BJ (cell line): ENCODE data around the gene NID1. TPM values are rescaled to one million over a fixed set of nuclear protein-coding genes. Genes with fewer than 3 reads are reported as not detected.

ENCODE experiments used
- CTCF ChIA-PET: fragments of 350-600 bp; formaldehyde crosslinking; extraction: SDS; loops from one replicate; lab custom pipeline; 2021; ENCODE audit warnings: antibody characterized with exemption, inconsistent platforms; lab: Yijun Ruan, JAX
- POLR2A ChIA-PET: fragments of 300-600 bp; sonication (Branson Sonifier 250); formaldehyde crosslinking; extraction: SDS; loops from one replicate; lab custom pipeline; 2021; ENCODE audit warnings: antibody characterized with exemption; lab: Charles Lee
- DNase-seq: peaks from one replicate; pipeline ENCODE4 v3.0.0-alpha.2; 2011; ENCODE audit warnings: low read depth
- H3K27me3 ChIP-seq: 2 replicates; pipeline ENCODE4 v1.6.0; 2011; ENCODE audit warnings: low read length; ENCODE audit not compliant: control insufficient read depth, insufficient read depth
- H3K36me3 ChIP-seq: 2 replicates; pipeline ENCODE4 v1.5.1; 2011; ENCODE audit warnings: low read length; ENCODE audit not compliant: control insufficient read depth, insufficient read depth
- H3K4me3 ChIP-seq: 2 replicates; pipeline ENCODE4 v1.5.1; 2011; ENCODE audit warnings: low read depth, mild to moderate bottlenecking, control low read depth, low read length
- polyA plus RNA-seq: library from polyadenylated mRNA; depleted of rRNA; stranded (reverse); fragments of >200 nt; gene quantifications from 2 replicates; pipeline ENCODE4 v1.2.3, GENCODE V29; 2011
- TF ChIP-seq, protein P1 (sequence below): IDR thresholded peaks from 2 replicates; pipeline ENCODE4 v1.5.1; 2011; ENCODE audit warnings: low read depth, mild to moderate bottlenecking, control low read depth, inconsistent platforms, low read length, moderate library complexity; ENCODE audit not compliant: insufficient read depth

NID1 gene
- polyA plus RNA-seq, 1 experiment = 182 TPM

DNA sequence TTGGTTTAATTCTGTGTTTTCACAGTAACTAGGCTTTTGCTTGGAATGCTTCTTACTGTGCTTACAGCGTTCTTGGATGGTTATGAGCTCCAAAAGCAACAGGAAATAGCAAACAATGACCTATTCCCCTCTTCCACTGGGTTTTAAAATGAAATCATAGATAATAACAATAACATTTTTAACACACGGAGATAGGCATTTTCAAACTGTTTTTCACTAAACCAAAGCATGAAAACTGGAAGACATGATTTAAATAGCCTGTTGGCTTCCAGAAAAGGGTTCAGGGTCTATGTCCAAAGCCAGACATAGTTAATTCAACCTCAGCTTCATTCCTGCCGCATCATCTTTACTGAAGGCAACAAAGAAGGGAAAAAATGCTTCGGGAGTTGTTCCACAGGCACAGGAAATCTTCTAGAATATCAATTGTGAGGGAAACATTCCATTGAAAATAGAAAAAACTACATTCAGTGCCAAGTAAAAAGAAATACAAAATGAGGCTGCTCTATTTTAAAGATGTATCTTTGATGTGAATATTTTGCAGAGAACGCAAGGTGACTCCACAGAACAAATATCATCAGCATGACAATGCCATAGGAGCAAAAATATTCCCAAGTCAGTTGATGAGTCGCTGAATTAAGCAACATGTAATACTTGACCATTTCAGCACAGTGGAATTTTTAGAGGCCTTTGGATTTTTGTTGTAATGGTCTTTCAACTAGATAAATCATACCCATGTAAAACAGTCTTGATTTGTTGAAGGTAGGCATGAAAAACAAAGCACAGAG is 80.7 kb downstream of the NID1 start:
- TF ChIP-seq, protein P1, sequence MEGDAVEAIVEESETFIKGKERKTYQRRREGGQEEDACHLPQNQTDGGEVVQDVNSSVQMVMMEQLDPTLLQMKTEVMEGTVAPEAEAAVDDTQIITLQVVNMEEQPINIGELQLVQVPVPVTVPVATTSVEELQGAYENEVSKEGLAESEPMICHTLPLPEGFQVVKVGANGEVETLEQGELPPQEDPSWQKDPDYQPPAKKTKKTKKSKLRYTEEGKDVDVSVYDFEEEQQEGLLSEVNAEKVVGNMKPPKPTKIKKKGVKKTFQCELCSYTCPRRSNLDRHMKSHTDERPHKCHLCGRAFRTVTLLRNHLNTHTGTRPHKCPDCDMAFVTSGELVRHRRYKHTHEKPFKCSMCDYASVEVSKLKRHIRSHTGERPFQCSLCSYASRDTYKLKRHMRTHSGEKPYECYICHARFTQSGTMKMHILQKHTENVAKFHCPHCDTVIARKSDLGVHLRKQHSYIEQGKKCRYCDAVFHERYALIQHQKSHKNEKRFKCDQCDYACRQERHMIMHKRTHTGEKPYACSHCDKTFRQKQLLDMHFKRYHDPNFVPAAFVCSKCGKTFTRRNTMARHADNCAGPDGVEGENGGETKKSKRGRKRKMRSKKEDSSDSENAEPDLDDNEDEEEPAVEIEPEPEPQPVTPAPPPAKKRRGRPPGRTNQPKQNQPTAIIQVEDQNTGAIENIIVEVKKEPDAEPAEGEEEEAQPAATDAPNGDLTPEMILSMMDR = no peak

DNA sequence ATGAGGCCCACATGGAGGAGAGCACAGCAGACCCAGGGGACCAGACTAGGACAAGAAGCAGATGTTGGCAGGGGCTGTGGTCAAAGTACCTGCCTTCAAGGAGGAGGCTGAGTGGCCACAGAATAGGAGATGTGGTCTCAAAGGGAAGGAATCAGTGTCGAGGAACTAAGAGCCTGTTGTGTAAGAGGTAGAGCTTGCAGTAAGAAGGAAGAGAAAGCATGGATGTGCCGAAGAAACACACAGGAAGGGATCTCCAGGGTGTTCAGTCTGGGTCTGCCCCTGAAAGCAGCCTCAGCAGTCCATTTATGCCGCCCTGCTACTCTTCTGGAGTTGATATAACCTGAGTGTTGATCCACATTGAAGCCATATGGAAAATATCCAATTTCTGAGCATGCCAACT is 83.9 kb downstream of the NID1 start:
- TF ChIP-seq, protein P1 = no peak
- H3K36me3 ChIP-seq = peaks cover 36% of the 10 kb centered on the region
- no peak overlapping the region for H3K4me3 ChIP-seq
- POLR2A ChIA-PET = no interaction called here
- CTCF ChIA-PET = interaction anchor here (3.6 kb wide), 1 partner anchor 9 kb away, joined by 12 read pairs; no protein-coding TSS in a partner anchor
- no peaks in the 10 kb centered on the region for H3K27me3 ChIP-seq
- DNase-seq = no peak

More for the DNA sequence above, 80.7 kb downstream of the NID1 start:
- Histone ChIP-seq H3K4me3 (no peak overlapping the region), H3K36me3 (peaks cover 14% of the 10 kb centered on the region), H3K27me3 (no peaks in the 10 kb centered on the region)
- ChIA-PET CTCF (interaction anchor here (0.7 to 3.6 kb wide), 2 partner anchors 13 to 68 kb away, joined by 3 to 12 read pairs; no protein-coding TSS in a partner anchor), POLR2A (interaction anchor here (0.5 to 1.0 kb wide), 3 partner anchors 9 to 25 kb away, joined by 3 to 8 read pairs (median 4); no protein-coding TSS in a partner anchor)
- DNase-seq = peak; percentile 78

DNA sequence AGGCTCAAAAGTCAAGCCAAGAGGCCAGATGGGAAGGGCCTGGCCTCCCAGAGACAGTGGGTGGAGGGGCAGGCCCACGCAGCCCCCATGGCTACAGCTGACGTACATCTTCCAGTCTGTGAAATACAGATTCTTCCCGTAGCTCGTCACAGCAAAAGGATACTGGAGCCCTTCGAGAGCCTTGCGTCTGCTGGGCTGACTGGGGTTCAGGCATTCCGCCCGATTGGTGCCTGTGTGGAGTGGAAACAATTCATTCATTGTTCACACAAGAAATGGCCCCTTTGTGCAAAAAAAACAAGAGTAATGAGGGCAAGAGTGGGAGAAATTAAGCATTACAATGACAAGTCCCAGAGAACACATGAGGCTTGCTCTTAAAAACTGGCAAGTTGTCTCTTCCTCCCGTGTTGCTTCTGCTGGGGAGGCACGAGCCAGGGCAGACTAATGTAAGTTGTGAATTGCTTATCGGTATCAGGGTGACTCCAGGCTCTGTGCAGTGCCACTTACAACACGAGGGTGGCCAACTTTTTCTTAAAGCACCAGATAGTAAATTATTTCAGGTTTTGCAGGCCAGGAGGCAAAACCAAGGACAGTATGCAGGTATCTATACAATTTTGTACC is 85.1 kb downstream of the NID1 start:
- H3K36me3 ChIP-seq = peaks cover 37% of the 10 kb centered on the region
- H3K4me3 ChIP-seq = no peak overlapping the region
- TF ChIP-seq, protein P1 = no peak
- no peaks in the 10 kb centered on the region for H3K27me3 ChIP-seq
- ChIA-PET POLR2A (no interaction called here), CTCF (no interaction called here)
- no peak for DNase-seq

DNA sequence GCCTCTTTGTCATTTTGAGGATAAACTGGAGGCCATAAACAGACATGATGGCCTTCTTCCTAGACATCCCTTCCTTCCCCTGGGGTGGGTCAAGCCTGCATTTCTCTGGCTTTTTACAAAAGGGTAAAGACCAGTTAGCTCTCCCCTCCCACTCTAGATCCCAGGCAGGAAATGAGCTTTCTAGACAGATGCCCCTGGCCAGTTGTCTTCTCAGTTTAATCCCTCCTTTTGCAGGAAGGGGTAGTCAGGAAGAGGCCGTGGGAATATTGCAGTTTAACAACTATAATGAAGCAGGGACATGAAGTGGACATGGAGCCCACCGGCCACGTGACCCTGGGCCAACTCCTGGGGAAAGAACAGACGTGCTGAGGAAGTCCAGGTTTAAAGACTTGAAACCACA is 85.7 kb downstream of the NID1 start:
- H3K36me3 ChIP-seq = peaks cover 37% of the 10 kb centered on the region
- ChIA-PET POLR2A (no interaction called here), CTCF (no interaction called here)
- DNase-seq = no peak
- no peak overlapping the region for H3K4me3 ChIP-seq
- no peaks in the 10 kb centered on the region for H3K27me3 ChIP-seq
- TF ChIP-seq, protein P1 = no peak

DNA sequence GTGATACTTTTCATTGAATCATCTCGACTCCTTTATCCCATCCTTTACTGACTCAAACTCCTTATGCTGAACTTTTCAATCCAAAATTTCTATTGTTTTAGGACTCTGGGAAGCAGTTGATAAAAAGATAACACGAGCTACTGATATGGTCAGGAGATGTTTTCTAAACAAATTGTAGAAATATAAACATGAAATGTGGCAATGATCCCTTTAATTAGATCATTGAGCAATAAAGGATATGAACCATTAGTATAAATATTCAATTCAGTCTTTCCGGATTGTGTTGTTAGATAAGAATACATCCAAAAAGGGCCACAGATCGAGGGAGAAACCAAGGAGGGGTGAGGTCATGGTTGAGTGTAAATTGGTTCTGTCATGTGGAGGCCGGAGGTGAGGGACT is 88.4 kb downstream of the NID1 start:
- Histone ChIP-seq H3K27me3 (no peaks in the 10 kb centered on the region), H3K36me3 (peaks cover 37% of the 10 kb centered on the region), H3K4me3 (no peak overlapping the region)
- DNase-seq = no peak
- ChIA-PET CTCF (no interaction called here), POLR2A (no interaction called here)
- TF ChIP-seq, protein P1 = no peak
